ENCODE data around the gene ABCA10.
"Not testable (repeated sequence)": the region's sequence is repeated elsewhere in the genome, so short reads cannot be mapped to it uniquely, and the experiment has no call there.

ABCA10 gene

DNA sequence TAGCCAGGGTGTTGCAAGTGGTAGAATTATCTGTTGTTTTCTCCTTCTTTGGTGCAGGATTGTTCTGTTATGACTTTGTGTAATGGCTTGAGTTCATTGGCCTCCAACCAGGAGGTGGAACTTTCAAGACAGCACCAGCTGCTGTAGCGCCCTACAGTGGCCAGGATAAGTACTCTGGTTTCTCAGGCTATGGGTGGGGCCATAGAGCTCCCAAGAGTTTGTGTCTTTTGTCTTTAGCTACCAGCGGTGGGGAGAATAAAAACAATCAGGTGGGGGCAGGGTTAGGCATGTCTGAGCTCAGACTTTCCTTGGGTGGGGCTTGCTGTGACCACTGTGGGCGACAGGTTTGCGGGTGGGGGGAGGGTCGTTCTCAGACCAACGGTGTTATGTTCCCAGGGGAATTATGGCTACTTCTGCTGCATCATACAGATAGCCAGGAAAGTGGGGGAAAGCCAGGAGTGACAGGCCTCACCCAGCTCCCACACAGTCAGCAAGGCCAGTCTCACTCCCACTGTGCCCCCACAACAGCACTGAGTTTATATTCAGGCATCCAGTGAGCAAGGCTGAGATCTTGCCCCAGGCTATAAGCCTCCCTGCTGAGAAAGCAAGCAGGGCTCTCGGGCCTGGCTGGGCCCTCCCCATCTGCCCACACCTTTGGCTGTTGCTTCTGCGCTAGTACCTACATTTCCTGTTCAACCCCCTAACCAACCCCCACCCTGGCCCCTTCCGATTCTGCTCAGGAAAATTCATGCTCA is 15.4 kb downstream of the ABCA10 start:
- H3K9me3 ChIP-seq, result no peaks in the 10 kb centered on the region
- no peaks in the 10 kb centered on the region for H3K27me3 ChIP-seq (ENCODE audit: low read depth)
- no peaks in the 10 kb centered on the region for H3K36me3 ChIP-seq (replicated peaks)
- no peaks in the 10 kb centered on the region for H3K4me1 ChIP-seq
- in situ Hi-C loops (cut with MboI; ENCODE audit: low sequenced_read_pairs), result no loop called here
- no peak overlapping the region for H3K4me3 ChIP-seq
- peak in 1 of 2 experiments; percentile 23 for DNase-seq (ENCODE audit: low spot score in 2 of 2)

DNA sequence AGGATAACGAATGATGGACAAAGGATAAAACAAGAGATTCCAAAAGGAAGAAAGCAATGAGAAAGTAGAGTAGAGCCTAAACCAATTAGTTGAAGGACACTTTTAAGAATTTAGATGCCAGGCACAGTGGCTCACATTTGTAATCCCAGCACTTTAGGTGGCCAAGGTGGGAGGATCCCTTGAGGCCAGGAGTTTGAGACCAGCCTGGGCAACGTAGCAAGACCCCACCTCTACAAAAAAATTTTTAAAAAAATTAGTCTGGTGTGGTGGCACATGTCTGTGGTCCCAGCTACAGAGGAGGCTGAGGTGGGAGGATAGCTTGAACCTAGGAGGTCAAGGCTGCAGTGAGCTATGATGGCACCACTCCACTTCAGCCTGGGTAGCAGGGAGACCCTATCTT is 20.0 kb downstream of the ABCA10 start:
- no peaks in the 10 kb centered on the region for H3K27me3 ChIP-seq (ENCODE audit: low read depth)
- no peak overlapping the region for H3K4me3 ChIP-seq
- no peaks in the 10 kb centered on the region for H3K36me3 ChIP-seq (replicated peaks)
- no peaks in the 10 kb centered on the region for H3K4me1 ChIP-seq
- in situ Hi-C loops (cut with MboI; ENCODE audit: low sequenced_read_pairs), result no loop called here
- no peaks in the 10 kb centered on the region for H3K9me3 ChIP-seq
- no peak for DNase-seq (ENCODE audit: low spot score in 2 of 2)

DNA sequence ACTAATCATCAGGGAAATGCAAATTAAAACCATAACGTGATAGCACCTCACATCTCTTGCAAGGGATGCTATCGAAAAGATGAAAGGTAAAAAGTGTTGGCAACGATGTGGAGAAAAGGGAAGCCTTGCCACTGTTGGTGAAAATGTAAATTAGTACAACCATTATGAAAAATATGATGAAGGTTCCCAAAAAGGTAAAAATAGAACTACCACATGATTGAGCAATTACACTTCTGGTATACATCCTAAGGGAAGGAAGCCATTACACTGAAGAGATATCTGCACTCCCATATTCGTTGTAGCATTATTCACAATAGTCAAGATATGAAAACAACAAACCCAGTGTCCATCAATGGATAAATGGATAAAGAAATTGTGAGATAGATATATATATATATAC is 21.5 kb downstream of the ABCA10 start:
- in situ Hi-C loops (cut with MboI; ENCODE audit: low sequenced_read_pairs), result no loop called here
- no peaks in the 10 kb centered on the region for H3K9me3 ChIP-seq
- no peak overlapping the region for H3K4me3 ChIP-seq
- DNase-seq (ENCODE audit: low spot score in 2 of 2), result no peak
- H3K4me1 ChIP-seq, result no peaks in the 10 kb centered on the region
- H3K27me3 ChIP-seq (ENCODE audit: low read depth), result no peaks in the 10 kb centered on the region
- no peaks in the 10 kb centered on the region for H3K36me3 ChIP-seq (replicated peaks)

DNA sequence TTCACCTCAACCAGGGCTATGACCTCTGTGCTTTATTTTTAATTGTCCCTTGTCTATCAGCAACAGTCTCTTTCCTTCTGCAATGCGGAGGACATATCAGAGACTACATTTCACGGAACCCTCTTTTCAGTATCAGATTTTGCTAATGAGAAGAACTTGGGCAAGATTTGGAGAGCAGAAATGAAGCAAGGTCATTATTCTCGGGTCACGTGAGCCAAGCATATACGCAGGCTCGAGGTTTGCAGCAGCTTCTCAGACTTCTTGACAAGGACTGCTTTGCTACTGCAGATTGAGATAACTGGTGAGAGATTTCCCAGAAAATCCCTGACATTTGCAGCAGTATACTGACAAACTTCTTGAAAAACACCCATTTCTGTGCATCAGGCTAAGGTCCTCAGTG is 30.4 kb downstream of the ABCA10 start:
- H3K4me1 ChIP-seq, result no peaks in the 10 kb centered on the region
- in situ Hi-C loops (cut with MboI; ENCODE audit: low sequenced_read_pairs), result no loop called here
- H3K27me3 ChIP-seq (ENCODE audit: low read depth), result no peaks in the 10 kb centered on the region
- H3K4me3 ChIP-seq, result no peak overlapping the region
- DNase-seq (ENCODE audit: low spot score in 2 of 2), result no peak
- H3K9me3 ChIP-seq, result no peaks in the 10 kb centered on the region
- no peaks in the 10 kb centered on the region for H3K36me3 ChIP-seq (replicated peaks)

DNA sequence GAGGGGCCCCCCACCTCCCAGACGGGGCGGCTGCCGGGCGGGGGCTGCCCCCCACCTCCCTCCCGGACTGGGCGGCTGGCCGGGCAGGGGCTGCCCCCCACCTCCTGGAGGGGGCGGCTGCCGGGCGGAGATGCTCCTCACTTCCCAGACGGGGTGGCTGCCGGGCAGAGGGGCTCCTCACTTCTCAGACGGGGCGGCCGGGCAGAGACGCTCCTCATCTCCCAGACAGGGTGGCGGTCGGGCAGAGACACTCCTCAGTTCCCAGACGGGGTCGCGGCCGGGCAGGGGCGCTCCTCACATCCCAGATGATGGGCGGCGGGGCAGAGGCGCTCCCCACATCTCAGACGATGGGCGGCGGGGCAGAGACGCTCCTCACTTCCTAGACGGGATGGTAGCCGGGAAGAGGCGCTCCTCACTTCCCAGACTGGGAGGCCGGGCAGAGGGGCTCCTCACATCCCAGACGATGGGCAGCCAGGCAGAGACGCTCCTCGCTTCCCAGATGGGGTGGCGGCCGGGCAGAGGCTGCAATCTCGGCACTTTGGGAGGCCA is 32.4 kb downstream of the ABCA10 start:
- DNase-seq (ENCODE audit: low spot score in 2 of 2); H3K4me1 ChIP-seq; H3K9me3 ChIP-seq; in situ Hi-C loops (cut with MboI; ENCODE audit: low sequenced_read_pairs); H3K36me3 ChIP-seq (replicated peaks); H3K27me3 ChIP-seq (ENCODE audit: low read depth); H3K4me3 ChIP-seq: not testable (repeated sequence)

DNA sequence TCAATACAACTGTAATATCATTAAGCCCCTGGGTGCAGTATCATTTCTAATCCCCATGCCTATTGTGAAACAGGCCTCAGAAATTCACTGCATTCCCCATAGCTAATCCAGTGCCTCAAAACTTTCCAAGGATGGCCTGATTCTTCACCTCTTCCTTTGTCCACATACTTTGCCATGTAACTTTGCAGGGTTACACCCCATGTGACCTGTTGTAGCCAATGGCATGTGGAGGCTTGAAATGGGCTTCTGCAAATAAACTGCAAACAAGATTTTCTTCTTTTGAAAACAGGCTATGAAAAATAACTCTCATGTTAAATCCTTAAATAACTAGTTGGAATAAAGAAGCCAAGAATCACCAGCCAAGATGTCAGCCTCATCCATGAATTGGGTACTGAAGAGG is 35.9 kb downstream of the ABCA10 start:
- no peaks in the 10 kb centered on the region for H3K36me3 ChIP-seq (replicated peaks)
- no peak overlapping the region for H3K4me3 ChIP-seq
- DNase-seq (ENCODE audit: low spot score in 2 of 2), result no peak
- no peaks in the 10 kb centered on the region for H3K27me3 ChIP-seq (ENCODE audit: low read depth)
- no peaks in the 10 kb centered on the region for H3K9me3 ChIP-seq
- no peaks in the 10 kb centered on the region for H3K4me1 ChIP-seq
- in situ Hi-C loops (cut with MboI; ENCODE audit: low sequenced_read_pairs), result no loop called here

DNA sequence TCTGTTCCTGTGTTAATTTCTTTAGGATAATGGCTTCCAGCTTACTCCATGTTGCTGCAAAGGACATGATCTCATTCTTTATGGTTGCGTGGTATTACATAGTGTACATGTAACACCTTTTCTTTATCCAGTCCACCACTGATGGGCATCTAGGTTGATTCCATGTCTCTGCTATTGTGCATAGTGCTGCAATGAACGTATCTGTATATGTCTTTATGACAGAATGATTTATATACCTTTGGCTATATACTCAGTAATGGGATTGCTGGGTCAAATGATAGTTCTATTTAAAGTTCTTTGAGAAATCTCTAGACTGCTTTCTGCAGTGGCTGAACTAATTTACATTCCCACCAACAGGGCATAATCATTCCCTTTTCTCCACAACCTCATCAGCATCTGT is 39.8 kb downstream of the ABCA10 start:
- no peak overlapping the region for H3K4me3 ChIP-seq
- H3K36me3 ChIP-seq (replicated peaks), result no peaks in the 10 kb centered on the region
- no peaks in the 10 kb centered on the region for H3K4me1 ChIP-seq
- H3K27me3 ChIP-seq (ENCODE audit: low read depth), result no peaks in the 10 kb centered on the region
- H3K9me3 ChIP-seq, result no peaks in the 10 kb centered on the region
- DNase-seq (ENCODE audit: low spot score in 2 of 2), result no peak
- in situ Hi-C loops (cut with MboI; ENCODE audit: low sequenced_read_pairs), result no loop called here

DNA sequence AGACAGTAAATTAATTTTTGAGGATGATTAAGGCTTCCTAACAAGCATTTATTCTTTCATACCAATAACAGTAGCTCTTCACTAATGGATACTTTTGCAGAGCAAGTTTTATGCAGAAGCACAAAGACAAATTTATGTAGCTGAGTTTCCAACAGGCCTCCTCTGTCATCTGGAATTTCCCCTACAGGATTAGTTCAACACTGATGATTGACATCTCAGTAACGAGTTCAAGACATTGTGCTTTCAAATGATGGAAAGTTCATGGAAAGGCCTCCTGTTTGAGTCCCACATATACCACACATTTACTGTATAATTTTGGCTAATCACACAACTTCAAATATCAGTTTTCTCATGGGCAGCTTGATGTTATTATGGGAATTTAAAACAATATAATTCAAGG is 40.6 kb downstream of the ABCA10 start:
- Histone ChIP-seq H3K27me3 (ENCODE audit: low read depth) (no peaks in the 10 kb centered on the region), H3K4me3 (no peak overlapping the region), H3K4me1 (no peaks in the 10 kb centered on the region), H3K36me3 (replicated peaks) (no peaks in the 10 kb centered on the region), H3K9me3 (no peaks in the 10 kb centered on the region)
- DNase-seq (ENCODE audit: low spot score in 2 of 2), result no peak
- in situ Hi-C loops (cut with MboI; ENCODE audit: low sequenced_read_pairs), result no loop called here

DNA sequence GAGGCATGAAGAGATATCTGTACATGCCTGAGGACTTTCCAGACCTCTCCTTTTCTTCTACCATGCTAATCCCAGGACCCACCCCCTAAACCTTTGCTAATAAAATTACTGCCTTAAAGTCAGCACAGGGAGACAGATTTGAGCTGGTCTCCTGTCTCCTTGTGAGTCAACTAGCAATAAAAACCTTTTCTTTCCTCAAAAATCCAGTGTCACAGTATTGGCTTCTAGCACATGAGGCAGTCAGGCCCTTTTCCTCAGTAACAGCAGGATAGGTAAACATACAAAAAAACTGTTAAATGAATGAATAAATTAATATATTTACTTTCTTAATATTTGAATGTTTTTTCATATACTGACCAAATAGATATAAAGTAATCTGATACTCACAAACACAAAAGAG is 41.3 kb downstream of the ABCA10 start:
- Histone ChIP-seq H3K36me3 (replicated peaks) (no peaks in the 10 kb centered on the region), H3K4me1 (no peaks in the 10 kb centered on the region), H3K27me3 (ENCODE audit: low read depth) (no peaks in the 10 kb centered on the region), H3K4me3 (no peak overlapping the region), H3K9me3 (no peaks in the 10 kb centered on the region)
- no peak for DNase-seq (ENCODE audit: low spot score in 2 of 2)
- in situ Hi-C loops (cut with MboI; ENCODE audit: low sequenced_read_pairs), result no loop called here

DNA sequence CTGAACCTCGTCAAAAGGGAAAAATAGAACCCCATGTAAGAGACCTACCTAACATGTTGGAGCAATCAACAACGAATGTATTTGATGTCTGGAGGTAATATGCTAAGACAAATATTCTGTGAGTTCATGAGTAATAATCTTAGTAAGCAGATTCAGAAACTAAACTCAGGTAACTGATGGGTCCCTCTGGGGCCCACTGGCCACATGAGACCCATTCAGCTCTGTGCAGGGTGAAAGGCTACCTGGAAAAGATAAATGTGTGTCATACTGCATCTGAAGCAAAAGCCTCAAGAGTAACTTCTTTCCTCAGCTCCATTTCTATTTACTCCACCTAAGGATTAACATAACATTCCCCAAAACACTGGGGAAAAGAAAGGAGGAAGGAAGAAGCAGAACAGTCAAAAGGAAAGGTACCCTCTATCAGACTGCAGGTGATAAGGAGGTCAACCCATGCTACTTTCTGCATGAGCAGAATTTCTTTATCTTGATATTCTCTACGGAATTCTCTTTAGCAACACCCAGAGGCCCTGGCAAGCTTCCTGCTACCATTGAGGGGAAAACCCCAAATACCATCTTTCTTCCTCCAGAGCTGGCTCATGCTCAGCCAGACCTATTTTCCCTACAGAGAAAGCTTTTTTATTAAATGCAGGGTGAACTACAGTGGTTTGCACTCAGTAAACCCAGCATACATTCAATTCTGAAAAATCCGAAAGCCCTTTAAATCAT is 49.2 kb downstream of the ABCA10 start:
- no peak for DNase-seq (ENCODE audit: low spot score in 2 of 2)
- Histone ChIP-seq H3K27me3 (ENCODE audit: low read depth) (no peaks in the 10 kb centered on the region), H3K4me3 (no peak overlapping the region), H3K36me3 (replicated peaks) (no peaks in the 10 kb centered on the region), H3K9me3 (no peaks in the 10 kb centered on the region), H3K4me1 (peaks cover 2% of the 10 kb centered on the region)
- in situ Hi-C loops (cut with MboI; ENCODE audit: low sequenced_read_pairs), result no loop called here

DNA sequence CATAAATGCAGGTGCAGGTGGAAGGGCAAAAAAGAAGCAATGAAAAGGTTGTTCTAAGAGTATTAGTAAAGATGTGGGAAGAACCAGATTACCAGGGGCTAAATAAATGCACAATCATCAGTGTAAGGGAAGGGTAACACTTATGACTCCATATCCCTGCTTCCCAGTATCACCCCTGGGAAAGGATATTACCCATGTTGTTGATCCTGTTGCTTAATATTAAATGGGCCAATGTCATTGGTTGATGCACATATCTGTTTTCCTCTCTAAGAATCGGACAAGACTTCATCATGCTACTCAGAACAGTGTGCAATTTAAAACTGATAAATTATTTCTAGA is 52.2 kb downstream of the ABCA10 start:
- H3K4me3 ChIP-seq, result no peak overlapping the region
- no peaks in the 10 kb centered on the region for H3K36me3 ChIP-seq (replicated peaks)
- no peaks in the 10 kb centered on the region for H3K27me3 ChIP-seq (ENCODE audit: low read depth)
- H3K4me1 ChIP-seq, result peaks cover 3% of the 10 kb centered on the region
- in situ Hi-C loops (cut with MboI; ENCODE audit: low sequenced_read_pairs), result no loop called here
- no peaks in the 10 kb centered on the region for H3K9me3 ChIP-seq
- DNase-seq (ENCODE audit: low spot score in 2 of 2), result no peak

DNA sequence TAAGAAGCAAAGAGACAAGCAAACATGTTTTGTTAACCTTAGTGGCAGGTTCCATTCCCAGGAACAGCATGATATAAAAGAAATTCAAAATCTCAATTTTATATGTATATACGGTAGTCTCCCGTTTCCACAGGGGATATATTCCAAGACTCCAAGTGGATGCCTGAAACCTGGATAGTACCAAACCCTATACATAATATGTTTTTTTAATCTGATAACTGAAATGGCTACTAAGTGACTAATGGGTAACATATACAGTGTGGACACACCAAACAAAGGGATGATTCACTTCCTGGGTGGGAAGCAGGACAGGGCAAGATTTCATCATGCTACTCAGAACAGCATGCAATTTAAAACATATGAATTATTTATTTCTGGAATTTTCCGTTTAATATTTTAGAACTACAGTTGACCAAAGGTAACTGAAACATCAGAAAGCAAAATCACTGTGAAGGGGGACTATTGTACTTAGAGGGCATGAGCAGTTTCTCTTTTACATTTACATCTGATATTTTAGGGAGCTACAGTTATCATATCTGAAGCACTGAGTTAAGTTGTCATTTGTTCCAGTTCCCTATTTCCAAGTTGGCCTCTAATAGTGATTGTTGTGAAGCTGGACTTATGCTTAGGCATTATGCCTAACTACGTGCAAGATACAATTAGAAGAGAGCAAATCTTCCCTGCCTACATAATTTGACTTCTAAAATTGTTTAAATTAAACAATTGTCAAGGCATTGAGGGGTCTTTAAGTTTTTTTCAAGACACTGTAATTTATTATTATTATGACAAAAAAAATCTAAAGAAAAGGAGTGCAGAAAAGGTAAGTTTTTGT is 52.8 kb downstream of the ABCA10 start:
- in situ Hi-C loops (cut with MboI; ENCODE audit: low sequenced_read_pairs), result no loop called here
- no peak for DNase-seq (ENCODE audit: low spot score in 2 of 2)
- H3K36me3 ChIP-seq (replicated peaks), result no peaks in the 10 kb centered on the region
- no peaks in the 10 kb centered on the region for H3K27me3 ChIP-seq (ENCODE audit: low read depth)
- no peak overlapping the region for H3K4me3 ChIP-seq
- peaks cover 3% of the 10 kb centered on the region for H3K4me1 ChIP-seq
- no peaks in the 10 kb centered on the region for H3K9me3 ChIP-seq

DNA sequence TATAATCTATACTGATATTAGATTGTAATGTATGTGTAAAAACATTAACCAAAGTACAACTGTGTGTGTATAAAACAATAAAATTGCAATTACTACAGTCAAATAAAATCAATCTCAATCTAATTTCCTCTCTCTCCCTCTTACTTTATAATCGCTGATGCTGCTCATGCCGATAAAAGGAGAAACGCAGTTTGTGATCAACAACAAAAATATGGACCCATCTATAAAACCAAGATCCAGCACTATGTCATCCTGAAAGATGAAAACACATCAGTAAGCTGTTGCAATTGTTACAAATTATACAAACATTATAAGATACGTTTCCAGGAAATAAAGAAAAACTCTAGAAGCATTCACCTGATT is 53.4 kb downstream of the ABCA10 start:
- no peak overlapping the region for H3K4me3 ChIP-seq
- in situ Hi-C loops (cut with MboI; ENCODE audit: low sequenced_read_pairs), result no loop called here
- no peaks in the 10 kb centered on the region for H3K36me3 ChIP-seq (replicated peaks)
- H3K4me1 ChIP-seq, result peaks cover 3% of the 10 kb centered on the region
- H3K27me3 ChIP-seq (ENCODE audit: low read depth), result no peaks in the 10 kb centered on the region
- no peaks in the 10 kb centered on the region for H3K9me3 ChIP-seq
- DNase-seq (ENCODE audit: low spot score in 2 of 2), result no peak

DNA sequence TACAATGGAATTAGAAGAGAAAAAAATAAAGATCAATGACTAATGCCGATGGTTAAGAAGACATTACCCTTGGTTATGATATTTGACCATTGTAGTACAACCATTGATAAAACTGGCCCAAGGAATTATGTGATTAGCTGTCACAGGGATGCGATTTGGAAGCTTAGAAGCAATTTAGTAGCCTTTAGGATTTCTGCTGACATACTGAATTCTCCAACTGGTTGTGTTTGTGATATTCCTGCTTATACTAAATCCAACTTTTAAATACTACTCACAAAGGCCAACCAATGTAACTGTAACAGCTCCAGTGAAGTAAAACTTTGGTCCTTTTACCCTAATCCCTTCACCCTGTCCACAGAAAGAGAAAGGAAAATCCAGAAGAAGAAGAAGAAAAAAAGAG is 55.5 kb downstream of the ABCA10 start:
- H3K9me3 ChIP-seq, result no peaks in the 10 kb centered on the region
- in situ Hi-C loops (cut with MboI; ENCODE audit: low sequenced_read_pairs), result no loop called here
- H3K4me3 ChIP-seq, result no peak overlapping the region
- peaks cover 3% of the 10 kb centered on the region for H3K4me1 ChIP-seq
- no peaks in the 10 kb centered on the region for H3K27me3 ChIP-seq (ENCODE audit: low read depth)
- no peaks in the 10 kb centered on the region for H3K36me3 ChIP-seq (replicated peaks)
- DNase-seq (ENCODE audit: low spot score in 2 of 2), result no peak

Data from HAP-1 (cell line).